Lower leg skin (tissue), 4 donors: ENCODE measurements around the gene SLC9C2. TPM values are rescaled to one million over a fixed set of nuclear protein-coding genes. Genes with fewer than 3 reads are reported as not detected.

ENCODE experiments used
- DNase-seq, 2 donors: peaks; one replicate each; pipeline ENCODE4 v3.0.0-alpha.2; 2019; ENCODE audit warnings: low spot score in 2 of 2
- H3K4me3 ChIP-seq: fragments of 200-600 bp; sonication (generic); 2 replicates; pipeline ENCODE4 v1.5.1; 2017; ENCODE audit warnings: mild to moderate bottlenecking, low read depth; ENCODE audit not compliant: poor library complexity, severe bottlenecking
- POLR2A ChIP-seq, 2 donors: fragments of 450-650 bp; IDR thresholded peaks; one replicate each; pipeline ENCODE4 v1.6.1; 2016 to 2017; ENCODE audit warnings: antibody characterized with exemption in 2 of 2, mild to moderate bottlenecking in 1 of 2, moderate library complexity in 1 of 2
- WGBS, 2 donors: methylation state at CpG; one replicate each; pipeline ENCODE4 v1.1.5; 2018; 5-methylcytosine and 5-hydroxymethylcytosine counted together
- intact Hi-C: fragments of 100-400 bp; cut with DNase I; formaldehyde crosslinking; loops from one replicate; pipeline ENCODE4 v1.15.0; 2023; ENCODE audit warnings: low total_unique reads
- total RNA-seq, 4 donors: library from RNA; depleted of rRNA; stranded (reverse); fragments of >200 nt; gene quantifications; one replicate each; pipeline ENCODE4 v1.1.0, GENCODE V29; 2016
- TF ChIP-seq, protein P1 (sequence below), 3 donors: fragments of 450-650 bp; IDR thresholded peaks; one replicate each; pipeline ENCODE4 v1.5.1; 2016; ENCODE audit warnings: antibody characterized with exemption in 3 of 3, mild to moderate bottlenecking in 3 of 3, moderate library complexity in 2 of 3

The SLC9C2 gene
- total RNA-seq, 4 donors from 2014 or later = not detected

DNA sequence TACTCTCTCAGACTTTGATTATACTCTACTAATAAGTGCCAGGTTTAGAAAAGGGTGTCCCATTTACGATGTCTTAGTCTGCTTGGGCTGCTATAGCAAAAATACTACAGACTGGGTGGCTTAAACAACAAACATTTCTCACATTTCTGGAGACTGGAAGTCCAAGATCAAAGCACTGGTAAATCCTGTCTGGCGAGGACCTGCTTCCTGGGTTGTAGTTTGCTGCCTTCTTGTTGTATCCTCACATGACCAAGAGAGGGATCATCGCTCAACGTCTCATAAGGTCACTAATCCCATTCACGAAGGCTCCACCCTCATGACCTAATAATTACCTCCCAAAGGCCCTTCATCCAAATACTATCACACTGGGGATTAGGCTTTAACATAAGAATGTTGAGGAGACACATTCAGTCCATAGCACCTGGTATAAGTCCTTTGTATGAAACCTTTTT is 113.7 kb downstream of the SLC9C2 start:
- TF ChIP-seq, protein P1, sequence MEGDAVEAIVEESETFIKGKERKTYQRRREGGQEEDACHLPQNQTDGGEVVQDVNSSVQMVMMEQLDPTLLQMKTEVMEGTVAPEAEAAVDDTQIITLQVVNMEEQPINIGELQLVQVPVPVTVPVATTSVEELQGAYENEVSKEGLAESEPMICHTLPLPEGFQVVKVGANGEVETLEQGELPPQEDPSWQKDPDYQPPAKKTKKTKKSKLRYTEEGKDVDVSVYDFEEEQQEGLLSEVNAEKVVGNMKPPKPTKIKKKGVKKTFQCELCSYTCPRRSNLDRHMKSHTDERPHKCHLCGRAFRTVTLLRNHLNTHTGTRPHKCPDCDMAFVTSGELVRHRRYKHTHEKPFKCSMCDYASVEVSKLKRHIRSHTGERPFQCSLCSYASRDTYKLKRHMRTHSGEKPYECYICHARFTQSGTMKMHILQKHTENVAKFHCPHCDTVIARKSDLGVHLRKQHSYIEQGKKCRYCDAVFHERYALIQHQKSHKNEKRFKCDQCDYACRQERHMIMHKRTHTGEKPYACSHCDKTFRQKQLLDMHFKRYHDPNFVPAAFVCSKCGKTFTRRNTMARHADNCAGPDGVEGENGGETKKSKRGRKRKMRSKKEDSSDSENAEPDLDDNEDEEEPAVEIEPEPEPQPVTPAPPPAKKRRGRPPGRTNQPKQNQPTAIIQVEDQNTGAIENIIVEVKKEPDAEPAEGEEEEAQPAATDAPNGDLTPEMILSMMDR (IDR thresholded peaks at IDR 0.05) = no peak
- TF ChIP-seq POLR2A (IDR thresholded peaks at IDR 0.05) = no peak
- 85 to 90% methylated on average over 5 of the region's 5 CpGs for WGBS, 2 donors
- intact Hi-C loops = no loop called here
- no peak for DNase-seq
- no peak overlapping the region for H3K4me3 ChIP-seq

DNA sequence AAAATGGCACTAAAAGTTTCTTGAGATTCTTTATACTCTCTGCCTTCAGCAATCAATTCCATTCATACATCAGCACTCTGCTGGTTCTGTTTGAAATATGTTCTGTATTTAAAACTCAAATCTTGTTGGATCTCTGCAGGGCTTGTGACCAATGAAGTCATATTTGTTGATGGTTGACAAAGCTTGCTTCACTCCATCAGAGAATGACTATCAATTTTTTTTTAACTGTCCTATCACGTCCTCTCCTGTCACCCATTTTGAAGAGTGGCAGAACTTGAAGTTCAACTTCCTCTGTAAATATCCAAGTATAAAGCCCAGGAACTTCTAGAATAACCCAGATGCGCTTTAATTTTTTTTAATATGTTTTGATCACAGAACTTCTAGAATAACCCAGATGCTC is 114.9 kb downstream of the SLC9C2 start:
- TF ChIP-seq, protein P1 (IDR thresholded peaks at IDR 0.05) = no peak
- no peak for TF ChIP-seq POLR2A (IDR thresholded peaks at IDR 0.05)
- intact Hi-C loops = no loop called here
- no peak overlapping the region for H3K4me3 ChIP-seq
- WGBS, 2 donors = 75 to 76% methylated on average over 2 of the region's 2 CpGs
- no peak for DNase-seq

DNA sequence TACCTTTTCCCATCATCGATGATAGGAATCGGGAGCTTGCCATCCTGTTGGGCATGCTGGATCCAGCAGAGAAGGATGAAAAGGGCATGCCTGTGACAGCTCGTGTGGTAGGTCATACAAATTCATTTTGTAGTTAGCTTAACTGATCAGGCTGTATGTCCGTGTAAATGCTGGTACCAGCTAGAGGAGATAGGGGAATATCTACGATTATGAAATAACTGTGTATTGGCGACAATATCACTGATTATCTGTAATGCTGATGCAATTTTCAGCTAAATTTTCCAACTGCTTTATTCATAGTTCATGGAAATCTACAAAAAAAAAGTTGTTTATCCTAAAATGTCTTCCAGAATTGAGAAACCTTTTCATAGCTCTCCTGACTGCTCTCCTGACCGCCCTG is 117.5 kb downstream of the SLC9C2 start:
- no peak for DNase-seq
- 93 to 95% methylated on average over 7 of the region's 7 CpGs for WGBS, 2 donors
- intact Hi-C loops = no loop called here
- no peak for TF ChIP-seq POLR2A (IDR thresholded peaks at IDR 0.05)
- TF ChIP-seq, protein P1 (IDR thresholded peaks at IDR 0.05) = no peak
- H3K4me3 ChIP-seq = no peak overlapping the region

DNA sequence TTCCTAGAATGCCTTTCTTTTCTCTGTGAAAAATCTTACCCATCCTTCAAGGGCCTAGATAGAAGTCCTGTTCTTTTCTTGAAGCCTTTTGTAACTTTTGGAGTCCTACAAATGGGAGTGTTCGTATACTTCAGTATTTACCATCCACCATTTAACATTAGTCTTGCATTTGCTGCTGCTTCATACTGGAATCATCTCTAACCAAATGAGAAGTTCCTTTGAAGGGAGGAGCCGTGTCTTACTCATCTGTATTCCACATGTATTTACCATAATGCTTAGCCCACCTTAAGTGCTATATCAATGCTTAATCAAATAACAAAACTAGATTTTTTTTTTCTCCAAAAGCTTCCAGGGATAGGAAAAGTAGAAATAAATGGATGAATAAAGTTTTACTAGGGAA is 118.6 kb downstream of the SLC9C2 start:
- no peak overlapping the region for H3K4me3 ChIP-seq
- 85 to 95% methylated on average over 2 of the region's 2 CpGs for WGBS, 2 donors
- no peak for TF ChIP-seq POLR2A (IDR thresholded peaks at IDR 0.05)
- TF ChIP-seq, protein P1 (IDR thresholded peaks at IDR 0.05) = no peak
- intact Hi-C loops = no loop called here
- DNase-seq = no peak

DNA sequence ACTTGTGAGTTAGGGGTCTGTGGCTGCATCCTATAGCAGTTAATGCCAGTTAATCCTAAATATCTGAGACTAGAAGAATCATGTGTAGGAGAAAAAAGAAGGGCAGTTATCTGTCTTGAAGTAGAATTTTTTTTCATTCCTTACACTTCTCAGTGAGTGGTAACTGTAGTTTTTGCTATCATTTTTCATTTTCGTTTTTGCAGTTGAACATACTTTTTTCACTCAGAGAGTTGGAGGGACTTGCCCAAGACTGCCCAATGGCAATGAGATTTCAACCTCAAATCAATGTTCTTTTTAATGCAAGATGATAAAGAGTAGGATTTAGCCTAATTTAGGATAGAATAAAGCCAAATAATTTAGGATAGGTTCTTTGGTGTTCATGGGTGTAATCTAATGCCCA is 120.2 kb downstream of the SLC9C2 start:
- 85 to 91% methylated on average over 1 of the region's 1 CpG for WGBS, 2 donors
- intact Hi-C loops = no loop called here
- no peak for DNase-seq
- no peak overlapping the region for H3K4me3 ChIP-seq
- TF ChIP-seq POLR2A (IDR thresholded peaks at IDR 0.05) = no peak
- TF ChIP-seq, protein P1 (IDR thresholded peaks at IDR 0.05) = no peak

DNA sequence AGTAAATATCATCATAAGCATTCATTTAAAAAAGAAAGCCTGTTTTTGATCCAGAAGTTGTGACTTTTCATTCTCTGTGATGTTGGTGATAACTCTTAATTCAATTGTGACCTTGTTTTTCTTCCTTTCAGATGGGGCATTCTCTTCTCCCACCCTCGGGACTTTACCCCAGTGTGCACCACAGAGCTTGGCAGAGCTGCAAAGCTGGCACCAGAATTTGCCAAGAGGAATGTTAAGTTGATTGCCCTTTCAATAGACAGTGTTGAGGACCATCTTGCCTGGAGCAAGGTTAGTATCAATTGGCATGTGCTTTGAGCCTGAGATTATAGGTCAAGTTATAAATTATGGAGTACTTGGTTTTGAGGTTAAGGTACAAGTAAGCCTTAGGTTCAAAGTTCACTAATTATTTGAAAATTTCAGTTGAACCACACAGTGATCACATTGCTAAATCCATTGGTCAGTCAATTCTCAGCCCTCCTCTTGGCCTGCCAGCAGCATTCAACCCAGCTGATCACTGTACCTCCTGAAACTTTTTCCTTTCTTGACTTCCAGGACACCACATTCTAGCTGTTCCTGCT is 121.6 kb downstream of the SLC9C2 start:
- no peak for DNase-seq
- no peak overlapping the region for H3K4me3 ChIP-seq
- no peak for TF ChIP-seq POLR2A (IDR thresholded peaks at IDR 0.05)
- TF ChIP-seq, protein P1 (IDR thresholded peaks at IDR 0.05) = no peak
- intact Hi-C loops = no loop called here
- 76 to 86% methylated on average over 1 of the region's 1 CpG for WGBS, 2 donors
